Aorta (tissue), 5 donors: Measurements from ENCODE around the gene LPP. TPM values are rescaled to one million over a fixed set of nuclear protein-coding genes. Genes with fewer than 3 reads are reported as not detected.

ENCODE experiments used
- ATAC-seq: fragments of 200-7000 bp; cut with Tn5 transposase; one replicate; pipeline ENCODE4 v1.9.1; 2022; ENCODE audit warnings: moderate library complexity; ENCODE audit not compliant: low FRiP score
- DNase-seq, 2 donors: peaks; one replicate each; pipeline ENCODE4 v3.0.0-alpha.2; 2020
- H3K27ac ChIP-seq, 2 donors: one replicate each; pipeline ENCODE4 v1.5.1; 2013; ENCODE audit warnings: low read length in 2 of 2, mild to moderate bottlenecking in 2 of 2, moderate library complexity in 2 of 2, control low read depth in 1 of 2, inconsistent platforms in 1 of 2, low read depth in 1 of 2
- H3K27me3 ChIP-seq, 2 donors: one replicate each; pipeline ENCODE4 v1.6.1; 2013; ENCODE audit warnings: control low read depth in 1 of 2, low read length in 1 of 2, mild to moderate bottlenecking in 1 of 2, moderate library complexity in 1 of 2; ENCODE audit not compliant: insufficient read depth in 2 of 2, control insufficient read depth in 1 of 2
- H3K36me3 ChIP-seq, 2 donors: one replicate each; pipeline ENCODE4 v1.6.1; 2013; ENCODE audit warnings: control low read depth in 1 of 2, low read length in 1 of 2, mild to moderate bottlenecking in 1 of 2; ENCODE audit not compliant: insufficient read depth in 2 of 2, control insufficient read depth in 1 of 2
- H3K4me1 ChIP-seq, 2 donors: one replicate each; pipeline ENCODE4 v1.6.1; 2013; ENCODE audit warnings: low read length in 2 of 2, control low read depth in 1 of 2, mild to moderate bottlenecking in 1 of 2, moderate library complexity in 1 of 2; ENCODE audit not compliant: insufficient read depth in 2 of 2, control insufficient read depth in 1 of 2
- H3K4me3 ChIP-seq, 2 donors: one replicate each; pipeline ENCODE4 v1.5.1; 2013; ENCODE audit warnings: low read length in 2 of 2, control low read depth in 1 of 2, mild to moderate bottlenecking in 1 of 2
- H3K9me3 ChIP-seq: one replicate; pipeline ENCODE4 v1.6.1; 2013; ENCODE audit warnings: mild to moderate bottlenecking, low read length; ENCODE audit not compliant: control insufficient read depth
- WGBS, 2 donors: extraction: QIAGEN DNeasy Blood & Tissue Kit; methylation state at CpG; one replicate each; pipeline ENCODE4 v1.1.7; 2013; 5-methylcytosine and 5-hydroxymethylcytosine counted together
- intact Hi-C, 2 donors: fragments of 100-400 bp; cut with DNase I; formaldehyde crosslinking; loops; one replicate each; pipeline versions ENCODE4 v1.14.2 to v1.15.0; 2022
- polyA plus RNA-seq, 2 donors: library from polyadenylated mRNA; stranded (reverse); fragments of 200-250 nt; gene quantifications; one replicate each; pipeline ENCODE4 v1.2.3, GENCODE V29; 2013
- total RNA-seq, 2 donors: library from RNA; stranded (reverse); fragmentation: NEBNext Ultra II Directional; extraction: Animal tissue kit (Norgen Biotek cat#: 25700); gene quantifications; one replicate each; pipeline ENCODE4 v1.2.1, GENCODE V29; 2021
- donor health status: healthy with polysubstance abuse.
- donor health status: Bipolar disorder and iron deficiency.
- donor health status: DM: no; HTN: no; CAD: no.
- donor health status: DM: no; HTN: no; CAD: no.
- donor health status: DM: yes; HTN: yes; CAD: no.

The LPP gene
- total and polyA plus RNA-seq, 4 donors = 37.7 to 2,536 (median 527) TPM

GRCh38 chr3:188220097-188220788 lies 66.3 kb downstream of the LPP start:
- H3K9me3 ChIP-seq = no peaks in the 10 kb centered on the region
- H3K4me1 ChIP-seq = peaks cover 15 to 19% of the 10 kb centered on the region in 2 donors
- H3K36me3 ChIP-seq = peaks cover 3 to 7% of the 10 kb centered on the region in 2 donors
- ATAC-seq (peak; percentile 72), DNase-seq (no peak)
- 63 to 65% methylated on average over 6 of the region's 6 CpGs for WGBS, 2 donors
- H3K27me3 ChIP-seq = no peaks in the 10 kb centered on the region
- H3K4me3 ChIP-seq = no peak overlapping the region
- peak overlapping the region; percentile 88 to 91 for H3K27ac ChIP-seq
- intact Hi-C loops = no loop called here

GRCh38 chr3:188220988-188221818 lies 67.2 kb downstream of the LPP start:
- 34 to 41% methylated on average over 11 of the region's 11 CpGs for WGBS, 2 donors
- peak; percentile 68 for ATAC-seq
- Histone ChIP-seq H3K27me3 (no peaks in the 10 kb centered on the region), H3K4me3 (peak overlapping the region in 1 of 2 donors; percentile 19), H3K4me1 (peaks cover 15 to 19% of the 10 kb centered on the region in 2 donors), H3K27ac (peak overlapping the region; percentile 88 to 91), H3K9me3 (no peaks in the 10 kb centered on the region), H3K36me3 (peaks cover 3 to 8% of the 10 kb centered on the region in 2 donors)
- intact Hi-C loops = no loop called here
- peak in 1 of 2 donors; percentile 79 for DNase-seq

GRCh38 chr3:188223936-188224335 lies 70.0 kb downstream of the LPP start:
- peak overlapping the region; percentile 64 to 76 for H3K27ac ChIP-seq
- intact Hi-C loops = no loop called here
- H3K27me3 ChIP-seq = no peaks in the 10 kb centered on the region
- no peaks in the 10 kb centered on the region for H3K9me3 ChIP-seq
- WGBS, 2 donors = 61 to 75% methylated on average over 3 of the region's 3 CpGs
- H3K36me3 ChIP-seq = peaks cover 3 to 7% of the 10 kb centered on the region in 2 donors
- H3K4me3 ChIP-seq = no peak overlapping the region
- no peak for DNase-seq
- no peak for ATAC-seq
- H3K4me1 ChIP-seq = peaks cover 16 to 22% of the 10 kb centered on the region in 2 donors

- intact Hi-C loops = no loop called here
- Histone ChIP-seq H3K27ac (peak overlapping the region in 1 of 2 donors; percentile 59), H3K4me3 (no peak overlapping the region), H3K36me3 (peaks cover under 1 to 7% of the 10 kb centered on the region in 2 donors), H3K27me3 (no peaks in the 10 kb centered on the region), H3K9me3 (no peaks in the 10 kb centered on the region), H3K4me1 (peaks cover 16 to 17% of the 10 kb centered on the region in 2 donors)
- 28 to 70% methylated on average over 3 of the region's 3 CpGs for WGBS, 2 donors
- ATAC-seq = no peak
- DNase-seq = no peak
Measured at GRCh38 chr3:188227442-188227841, 73.5 kb downstream of the LPP start.

GRCh38 chr3:188229177-188229576 lies 75.2 kb downstream of the LPP start:
- Histone ChIP-seq H3K9me3 (no peaks in the 10 kb centered on the region), H3K27ac (peak overlapping the region; percentile 73 to 78), H3K4me1 (peaks cover 20 to 21% of the 10 kb centered on the region in 2 donors), H3K27me3 (no peaks in the 10 kb centered on the region), H3K36me3 (peaks cover 0 to 7% of the 10 kb centered on the region in 2 donors), H3K4me3 (no peak overlapping the region)
- ATAC-seq (no peak), DNase-seq (no peak)
- 65 to 71% methylated on average over 7 of the region's 7 CpGs for WGBS, 2 donors
- intact Hi-C loops = no loop called here

GRCh38 chr3:188229726-188230125 lies 75.8 kb downstream of the LPP start:
- DNase-seq = no peak
- peaks cover 0 to 5% of the 10 kb centered on the region in 2 donors for H3K36me3 ChIP-seq
- H3K27me3 ChIP-seq = no peaks in the 10 kb centered on the region
- intact Hi-C loops = no loop called here
- H3K9me3 ChIP-seq = no peaks in the 10 kb centered on the region
- H3K4me1 ChIP-seq = peaks cover 18 to 22% of the 10 kb centered on the region in 2 donors
- WGBS, 2 donors = 82 to 83% methylated on average over 2 of the region's 2 CpGs
- peak overlapping the region; percentile 73 to 78 for H3K27ac ChIP-seq
- H3K4me3 ChIP-seq = no peak overlapping the region
- ATAC-seq = no peak

GRCh38 chr3:188230962-188231361 lies 77.0 kb downstream of the LPP start:
- DNase-seq (no peak), ATAC-seq (peak; percentile 66)
- intact Hi-C loops = no loop called here
- H3K4me1 ChIP-seq = peaks cover 16 to 22% of the 10 kb centered on the region in 2 donors
- no peaks in the 10 kb centered on the region for H3K9me3 ChIP-seq
- peaks cover 0 to 3% of the 10 kb centered on the region in 2 donors for H3K36me3 ChIP-seq
- no peaks in the 10 kb centered on the region for H3K27me3 ChIP-seq
- no peak overlapping the region for H3K4me3 ChIP-seq
- 18 to 20% methylated on average over 5 of the region's 5 CpGs for WGBS, 2 donors
- H3K27ac ChIP-seq = peak overlapping the region; percentile 78 to 98

- 49 to 52% methylated on average over 8 of the region's 8 CpGs for WGBS, 2 donors
- Histone ChIP-seq H3K27me3 (no peaks in the 10 kb centered on the region), H3K4me3 (no peak overlapping the region), H3K36me3 (peaks cover 0 to 3% of the 10 kb centered on the region in 2 donors), H3K9me3 (no peaks in the 10 kb centered on the region), H3K27ac (peak overlapping the region; percentile 72 to 78), H3K4me1 (peaks cover 18 to 22% of the 10 kb centered on the region in 2 donors)
- DNase-seq (no peak), ATAC-seq (no peak)
- intact Hi-C loops = no loop called here
Measured at GRCh38 chr3:188231456-188231855, 77.5 kb downstream of the LPP start.
